ENCODE data around the gene LMNB1.

DNA sequence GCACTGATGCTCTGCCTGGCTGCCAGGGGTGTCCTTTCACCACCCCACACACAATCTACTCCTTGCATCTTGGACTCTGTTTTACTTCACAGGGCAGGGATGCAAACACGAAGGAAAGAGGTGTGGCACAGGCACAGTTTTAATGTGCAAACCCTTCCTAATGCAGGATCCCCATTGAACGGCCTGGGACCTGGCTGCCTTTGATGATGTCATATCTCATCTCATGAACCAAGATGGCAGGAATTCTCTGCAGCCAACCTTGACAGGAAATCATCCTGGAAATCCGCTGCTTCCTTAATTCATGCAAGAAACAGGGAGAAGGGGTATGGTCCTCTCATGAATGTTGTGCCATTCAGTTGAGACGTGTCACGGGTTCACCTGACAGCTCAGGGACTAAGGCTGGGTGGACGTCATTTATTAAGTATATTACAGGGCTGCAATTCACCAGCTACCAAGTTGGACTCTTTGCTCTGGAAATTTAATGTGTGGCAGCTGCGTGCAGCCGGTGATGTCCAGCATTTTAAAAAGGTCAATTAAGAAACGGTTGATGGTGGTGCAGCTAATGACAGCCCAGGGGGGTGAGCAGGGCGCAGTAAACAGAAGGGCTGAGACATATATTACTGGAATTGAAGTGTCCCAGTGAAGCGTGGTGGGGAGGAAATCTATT is 91.5 kb downstream of the LMNB1 start:
- TF ChIP-seq, protein P1, sequence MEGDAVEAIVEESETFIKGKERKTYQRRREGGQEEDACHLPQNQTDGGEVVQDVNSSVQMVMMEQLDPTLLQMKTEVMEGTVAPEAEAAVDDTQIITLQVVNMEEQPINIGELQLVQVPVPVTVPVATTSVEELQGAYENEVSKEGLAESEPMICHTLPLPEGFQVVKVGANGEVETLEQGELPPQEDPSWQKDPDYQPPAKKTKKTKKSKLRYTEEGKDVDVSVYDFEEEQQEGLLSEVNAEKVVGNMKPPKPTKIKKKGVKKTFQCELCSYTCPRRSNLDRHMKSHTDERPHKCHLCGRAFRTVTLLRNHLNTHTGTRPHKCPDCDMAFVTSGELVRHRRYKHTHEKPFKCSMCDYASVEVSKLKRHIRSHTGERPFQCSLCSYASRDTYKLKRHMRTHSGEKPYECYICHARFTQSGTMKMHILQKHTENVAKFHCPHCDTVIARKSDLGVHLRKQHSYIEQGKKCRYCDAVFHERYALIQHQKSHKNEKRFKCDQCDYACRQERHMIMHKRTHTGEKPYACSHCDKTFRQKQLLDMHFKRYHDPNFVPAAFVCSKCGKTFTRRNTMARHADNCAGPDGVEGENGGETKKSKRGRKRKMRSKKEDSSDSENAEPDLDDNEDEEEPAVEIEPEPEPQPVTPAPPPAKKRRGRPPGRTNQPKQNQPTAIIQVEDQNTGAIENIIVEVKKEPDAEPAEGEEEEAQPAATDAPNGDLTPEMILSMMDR (conservative IDR thresholded peaks at IDR 0.05; ENCODE audit: low read length), result no peak
- no peak for TF ChIP-seq EZH2phosphoT487 (IDR thresholded peaks at IDR 0.05; ENCODE audit: borderline replicate concordance, low read depth, low read length)
